Mesenchymal stem cell (in vitro differentiated cells and primary cell): ENCODE results near the gene MGMT.

Experiments used
- DNase-seq: peaks from one replicate; pipeline ENCODE4 v3.0.0-alpha.2; 2013
- H2AFZ ChIP-seq: one replicate; pipeline ENCODE4 v1.6.1; 2013; ENCODE audit warnings: low read depth, mild to moderate bottlenecking, control low read depth, inconsistent platforms, low read length, moderate library complexity
- H2AK5ac ChIP-seq: 2 replicates; pipeline ENCODE4 v1.6.1; 2013; ENCODE audit warnings: low read length, moderate library complexity, mild to moderate bottlenecking, inconsistent platforms; ENCODE audit not compliant: severe bottlenecking
- H2BK120ac ChIP-seq: one replicate; pipeline ENCODE4 v1.6.1; 2013; ENCODE audit warnings: low read depth, mild to moderate bottlenecking, inconsistent platforms, low read length, moderate library complexity
- H2BK12ac ChIP-seq, 2 experiments: one replicate each; pipeline ENCODE4 v1.6.1; 2013; ENCODE audit warnings: inconsistent platforms in 2 of 2, low read length in 2 of 2, mild to moderate bottlenecking in 2 of 2, moderate library complexity in 2 of 2, control low read depth in 1 of 2
- H2BK15ac ChIP-seq: one replicate; pipeline ENCODE4 v1.6.1; 2013; ENCODE audit warnings: mild to moderate bottlenecking, low read depth, inconsistent platforms; ENCODE audit not compliant: poor library complexity, severe bottlenecking
- H2BK5ac ChIP-seq: 2 replicates; pipeline ENCODE4 v1.6.1; 2013; ENCODE audit warnings: low read depth, mild to moderate bottlenecking, low read length, control low read depth, inconsistent platforms; ENCODE audit not compliant: poor library complexity, severe bottlenecking
- H3K14ac ChIP-seq, 2 experiments: one replicate each; pipeline ENCODE4 v1.6.1; 2013; ENCODE audit warnings: inconsistent platforms in 2 of 2, low read length in 2 of 2, control low read depth in 1 of 2, mild to moderate bottlenecking in 1 of 2, moderate library complexity in 1 of 2
- H3K18ac ChIP-seq, 2 experiments: one replicate each; pipeline ENCODE4 v1.6.1; 2013; ENCODE audit warnings: inconsistent platforms in 2 of 2, low read length in 2 of 2, control low read depth in 1 of 2, low read depth in 1 of 2, mild to moderate bottlenecking in 1 of 2
- H3K23ac ChIP-seq, 2 experiments: one replicate each; pipeline ENCODE4 v1.6.1; 2013; ENCODE audit warnings: inconsistent platforms in 2 of 2, low read length in 2 of 2, mild to moderate bottlenecking in 2 of 2, moderate library complexity in 2 of 2, control low read depth in 1 of 2
- H3K27ac ChIP-seq: 2 replicates; pipeline ENCODE4 v1.5.1; 2013; ENCODE audit warnings: mild to moderate bottlenecking, moderate library complexity, low read length, control low read depth, inconsistent platforms; ENCODE audit not compliant: poor library complexity, severe bottlenecking
- H3K27me3 ChIP-seq, 2 experiments: 2 replicates each; pipeline versions ENCODE4 v1.6.1 to v1.7.0; 2013; ENCODE audit warnings: low read length in 2 of 2, mild to moderate bottlenecking in 2 of 2, moderate library complexity in 2 of 2, control low read depth in 1 of 2, inconsistent platforms in 1 of 2; ENCODE audit not compliant: control insufficient read depth in 1 of 2, insufficient read depth in 1 of 2
- H3K36me3 ChIP-seq, 2 experiments: 2 replicates each; pipeline versions ENCODE4 v1.6.1 to v1.7.0; 2013; ENCODE audit warnings: low read length in 2 of 2, control low read depth in 1 of 2, inconsistent platforms in 1 of 2, low read depth in 1 of 2, mild to moderate bottlenecking in 1 of 2; ENCODE audit not compliant: insufficient read depth in 2 of 2, control insufficient read depth in 1 of 2
- H3K4ac ChIP-seq, 2 experiments: one replicate each; pipeline ENCODE4 v1.6.1; 2013; ENCODE audit warnings: inconsistent platforms in 2 of 2, low read length in 2 of 2, mild to moderate bottlenecking in 2 of 2, moderate library complexity in 2 of 2, control low read depth in 1 of 2, low read depth in 1 of 2
- H3K4me1 ChIP-seq: 2 replicates; pipeline ENCODE4 v1.6.1; 2013; ENCODE audit warnings: low read depth, low read length, control low read depth; ENCODE audit not compliant: control insufficient read depth, insufficient read depth
- H3K4me2 ChIP-seq: 2 replicates; pipeline ENCODE4 v1.6.1; 2013; ENCODE audit warnings: low read length, mild to moderate bottlenecking, inconsistent platforms; ENCODE audit not compliant: poor library complexity, severe bottlenecking
- H3K4me3 ChIP-seq, 2 experiments: 2 replicates each; pipeline versions ENCODE4 v1.5.1 to v1.7.0; 2013; ENCODE audit warnings: low read length in 2 of 2, mild to moderate bottlenecking in 2 of 2, control low read depth in 1 of 2, low read depth in 1 of 2; ENCODE audit not compliant: insufficient read depth in 1 of 2
- H3K79me1 ChIP-seq: replicated peaks from 2 replicates; pipeline ENCODE4 v1.6.1; 2013; ENCODE audit warnings: mild to moderate bottlenecking, control low read depth, low read length, inconsistent platforms; ENCODE audit not compliant: poor library complexity, severe bottlenecking
- H3K9ac ChIP-seq: 2 replicates; pipeline ENCODE4 v1.7.0; 2013; ENCODE audit warnings: mild to moderate bottlenecking, low read length, moderate library complexity
- H3K9me3 ChIP-seq: 2 replicates; pipeline ENCODE4 v1.7.0; 2013; ENCODE audit warnings: mild to moderate bottlenecking, low read length; ENCODE audit not compliant: control insufficient read depth
- H4K8ac ChIP-seq: one replicate; pipeline ENCODE4 v1.6.1; 2013; ENCODE audit warnings: inconsistent platforms, mild to moderate bottlenecking, low read length, moderate library complexity
- H4K91ac ChIP-seq: one replicate; pipeline ENCODE4 v1.6.1; 2013; ENCODE audit warnings: mild to moderate bottlenecking, low read length, inconsistent platforms
- WGBS: methylation state at CpG from one replicate; pipeline ENCODE4 v1.1.7; 2013; ENCODE audit warnings: mixed read lengths; 5-methylcytosine and 5-hydroxymethylcytosine counted together

Gene MGMT

DNA sequence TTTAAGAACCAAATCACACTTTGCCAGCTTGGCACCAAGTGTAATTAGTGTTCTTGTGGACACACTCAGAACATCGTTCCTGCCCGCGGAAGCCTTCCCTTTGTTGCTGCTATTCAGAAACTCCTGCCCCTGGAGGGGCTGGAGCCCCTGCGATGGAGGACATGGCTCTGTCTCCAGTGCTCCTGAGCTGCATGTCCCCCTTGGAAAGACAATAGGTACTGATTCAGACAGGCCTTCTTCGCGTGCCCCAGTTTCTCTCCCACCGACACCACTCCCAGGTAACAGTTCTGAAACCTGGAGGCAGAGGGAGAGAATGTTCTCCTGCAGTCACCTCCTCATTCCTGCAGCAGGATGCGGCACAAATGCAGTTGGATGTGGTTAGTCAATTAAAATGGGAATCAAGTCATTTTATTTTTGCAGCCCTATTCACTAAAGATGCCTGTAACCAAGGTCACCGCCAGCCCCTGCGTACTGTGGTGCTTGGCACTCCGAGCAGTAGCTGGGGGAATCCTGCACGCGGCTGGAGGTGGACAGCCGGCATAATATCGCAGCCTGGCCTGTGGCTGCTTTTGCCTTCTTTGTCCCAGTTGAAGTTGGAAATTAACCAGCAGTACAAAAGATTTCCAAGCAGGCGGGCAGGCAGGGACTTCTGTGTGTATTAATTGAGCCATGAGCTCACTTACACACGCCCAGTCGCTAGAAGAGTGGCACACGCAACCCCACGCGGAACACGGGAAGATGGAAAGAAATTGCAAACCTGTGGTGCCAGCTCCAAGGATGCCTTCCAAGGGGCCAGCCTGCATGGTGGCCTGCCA, 291.4 kb downstream of the MGMT start:
- H4K8ac ChIP-seq = no peak overlapping the region
- no peak overlapping the region for H2AK5ac ChIP-seq
- no peak overlapping the region for H3K4me3 ChIP-seq
- WGBS = 97% methylated on average over 19 of the region's 22 CpGs
- H3K36me3 ChIP-seq = peaks cover 13 to 20% of the 10 kb centered on the region in 2 experiments
- H2BK5ac ChIP-seq = no peak overlapping the region
- H2BK15ac ChIP-seq = no peak overlapping the region
- no peak overlapping the region for H2BK120ac ChIP-seq
- no peak overlapping the region for H3K18ac ChIP-seq
- H3K23ac ChIP-seq = no peak overlapping the region
- no peak for DNase-seq
- peaks cover 3% of the 10 kb centered on the region for H3K9me3 ChIP-seq
- no peak overlapping the region for H3K9ac ChIP-seq
- H2AFZ ChIP-seq = no peak overlapping the region
- H3K14ac ChIP-seq = no peak overlapping the region
- no peak overlapping the region for H3K4ac ChIP-seq
- no peaks in the 10 kb centered on the region for H3K27me3 ChIP-seq
- H3K27ac ChIP-seq = no peak overlapping the region
- no peaks in the 10 kb centered on the region for H3K4me1 ChIP-seq
- H4K91ac ChIP-seq = no peak overlapping the region
- H3K4me2 ChIP-seq = no peak overlapping the region
- peaks cover 1% of the 10 kb centered on the region for H3K79me1 ChIP-seq
- H2BK12ac ChIP-seq = no peak overlapping the region

DNA sequence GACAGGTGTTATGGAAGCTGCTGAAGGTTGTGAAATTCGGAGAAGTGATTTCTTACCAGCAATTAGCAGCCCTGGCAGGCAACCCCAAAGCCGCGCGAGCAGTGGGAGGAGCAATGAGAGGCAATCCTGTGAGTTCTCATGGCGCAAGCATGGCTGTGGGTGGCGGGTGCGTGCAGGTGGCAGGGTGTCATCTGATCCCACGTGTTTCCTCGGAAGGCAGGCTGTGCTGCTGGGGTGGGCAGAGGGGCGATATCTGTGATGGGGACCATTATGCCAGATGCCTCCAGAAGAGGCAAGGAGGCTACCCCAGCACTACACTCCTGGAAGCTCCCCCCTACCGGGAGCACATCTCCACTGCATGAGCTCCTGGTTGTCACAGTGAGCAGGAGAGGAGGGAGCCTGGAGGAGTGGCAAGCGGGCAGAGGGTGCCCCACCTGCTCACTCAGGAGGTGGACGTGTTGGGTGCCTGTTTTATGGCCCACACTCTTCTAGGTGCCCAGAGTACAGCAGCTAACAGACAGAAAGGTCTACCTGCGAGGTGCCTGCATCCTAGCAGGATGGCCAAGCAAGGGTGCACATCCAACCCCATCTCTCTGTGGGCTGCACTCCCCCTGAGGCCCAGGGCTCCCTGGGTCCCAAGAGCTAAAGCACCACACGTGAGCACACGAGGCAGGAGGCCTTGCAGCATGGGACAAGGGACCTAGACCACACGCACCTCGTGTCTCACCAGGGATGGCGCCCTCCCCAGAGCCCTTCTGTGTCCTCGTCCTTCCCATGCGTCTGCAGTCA, 292.4 kb downstream of the MGMT start:
- H3K18ac ChIP-seq = no peak overlapping the region
- no peak overlapping the region for H3K9ac ChIP-seq
- H3K27me3 ChIP-seq = no peaks in the 10 kb centered on the region
- no peak overlapping the region for H2AFZ ChIP-seq
- H2AK5ac ChIP-seq = no peak overlapping the region
- H3K4me2 ChIP-seq = no peak overlapping the region
- H3K14ac ChIP-seq = no peak overlapping the region
- peaks cover 1% of the 10 kb centered on the region for H3K79me1 ChIP-seq
- H4K8ac ChIP-seq = no peak overlapping the region
- no peak overlapping the region for H2BK120ac ChIP-seq
- no peaks in the 10 kb centered on the region for H3K4me1 ChIP-seq
- no peak overlapping the region for H2BK15ac ChIP-seq
- no peak overlapping the region for H3K4me3 ChIP-seq
- H3K4ac ChIP-seq = no peak overlapping the region
- no peak overlapping the region for H3K23ac ChIP-seq
- peaks cover 3% of the 10 kb centered on the region for H3K9me3 ChIP-seq
- H2BK12ac ChIP-seq = no peak overlapping the region
- peaks cover 13 to 20% of the 10 kb centered on the region in 2 experiments for H3K36me3 ChIP-seq
- no peak overlapping the region for H2BK5ac ChIP-seq
- 91% methylated on average over 18 of the region's 21 CpGs for WGBS
- H4K91ac ChIP-seq = no peak overlapping the region
- H3K27ac ChIP-seq = no peak overlapping the region
- DNase-seq = no peak

DNA sequence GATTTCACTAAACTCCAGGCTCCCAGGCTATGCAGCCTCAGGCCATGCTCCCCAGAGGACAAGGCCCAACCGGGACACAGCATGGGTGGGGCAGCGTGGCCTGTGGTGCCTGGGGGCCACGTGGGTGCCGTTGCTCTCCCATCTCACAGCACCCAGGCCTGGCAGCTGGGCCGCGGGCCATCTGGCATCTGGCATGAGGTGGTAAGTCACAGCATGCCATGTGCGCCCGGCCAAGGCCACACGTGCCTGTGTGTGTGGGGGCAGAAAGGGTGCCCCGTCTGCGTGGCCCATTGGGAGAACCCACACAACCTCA, 292.9 kb downstream of the MGMT start:
- Histone ChIP-seq H3K9ac (no peak overlapping the region), H3K4me3 (no peak overlapping the region), H3K79me1 (peaks cover 1% of the 10 kb centered on the region), H2BK15ac (no peak overlapping the region), H3K18ac (no peak overlapping the region), H3K14ac (no peak overlapping the region), H2AK5ac (no peak overlapping the region), H2AFZ (no peak overlapping the region), H3K4ac (no peak overlapping the region), H3K4me2 (no peak overlapping the region), H4K91ac (no peak overlapping the region), H4K8ac (no peak overlapping the region), H3K4me1 (no peaks in the 10 kb centered on the region), H3K9me3 (no peaks in the 10 kb centered on the region), H3K27me3 (no peaks in the 10 kb centered on the region), H2BK12ac (no peak overlapping the region), H3K36me3 (peaks cover 13 to 20% of the 10 kb centered on the region in 2 experiments), H3K23ac (no peak overlapping the region), H3K27ac (no peak overlapping the region), H2BK120ac (no peak overlapping the region), H2BK5ac (no peak overlapping the region)
- DNase-seq = no peak
- WGBS = 91% methylated on average over 11 of the region's 11 CpGs

GRCh38 chr10:129760416-129760815, 293.4 kb downstream of the MGMT start:
- H3K79me1 ChIP-seq = peaks cover 1% of the 10 kb centered on the region
- DNase-seq = no peak
- H3K9ac ChIP-seq = no peak overlapping the region
- no peak overlapping the region for H3K4me3 ChIP-seq
- H3K27ac ChIP-seq = no peak overlapping the region
- WGBS = 96% methylated on average over 6 of the region's 7 CpGs
- no peak overlapping the region for H4K8ac ChIP-seq
- no peaks in the 10 kb centered on the region for H3K27me3 ChIP-seq
- H3K4me1 ChIP-seq = no peaks in the 10 kb centered on the region
- no peak overlapping the region for H3K4ac ChIP-seq
- no peak overlapping the region for H3K23ac ChIP-seq
- H2BK5ac ChIP-seq = no peak overlapping the region
- no peak overlapping the region for H2AFZ ChIP-seq
- H2BK15ac ChIP-seq = no peak overlapping the region
- H3K36me3 ChIP-seq = peaks cover 13 to 20% of the 10 kb centered on the region in 2 experiments
- no peak overlapping the region for H4K91ac ChIP-seq
- no peaks in the 10 kb centered on the region for H3K9me3 ChIP-seq
- H3K4me2 ChIP-seq = no peak overlapping the region
- H2BK12ac ChIP-seq = no peak overlapping the region
- H3K18ac ChIP-seq = no peak overlapping the region
- H2BK120ac ChIP-seq = no peak overlapping the region
- no peak overlapping the region for H3K14ac ChIP-seq
- H2AK5ac ChIP-seq = no peak overlapping the region
